SJSA1 (cell line): ENCODE results near the gene EMX2. TPM values are rescaled to one million over a fixed set of nuclear protein-coding genes. Genes with fewer than 3 reads are reported as not detected.
"Not testable (repeated sequence)": the region's sequence is repeated elsewhere in the genome, so short reads cannot be mapped to it uniquely, and the experiment has no call there.

Experiments
- DNase-seq, 2 experiments: peaks; one replicate each; pipeline ENCODE4 v3.0.0-alpha.2; 2015 to 2020; ENCODE audit warnings: low spot score in 2 of 2, low read depth in 1 of 2
- H3K27ac ChIP-seq: fragments of 250-450 bp; sonication (Bioruptor Pico); 2 replicates; pipeline ENCODE4 v1.5.1; 2020; ENCODE audit warnings: mild to moderate bottlenecking, moderate library complexity
- H3K27me3 ChIP-seq: fragments of 250-450 bp; sonication (Bioruptor Pico); replicated peaks from 2 replicates; pipeline ENCODE4 v1.5.1; 2020; ENCODE audit warnings: mild to moderate bottlenecking, moderate library complexity
- H3K36me3 ChIP-seq: fragments of 250-450 bp; sonication (Bioruptor Pico); 2 replicates; pipeline ENCODE4 v1.5.1; 2020; ENCODE audit warnings: mild to moderate bottlenecking
- H3K4me1 ChIP-seq: fragments of 250-450 bp; sonication (Bioruptor Pico); replicated peaks from 2 replicates; pipeline ENCODE4 v1.6.1; 2021; ENCODE audit warnings: mild to moderate bottlenecking
- H3K4me3 ChIP-seq: fragments of 250-450 bp; sonication (Bioruptor Pico); 2 replicates; pipeline ENCODE4 v1.5.1; 2020; ENCODE audit warnings: mild to moderate bottlenecking
- H3K9me3 ChIP-seq: fragments of 250-450 bp; sonication (Bioruptor Pico); replicated peaks from 2 replicates; pipeline ENCODE4 v1.5.1; 2020; ENCODE audit warnings: mild to moderate bottlenecking
- total RNA-seq: library from RNA; depleted of rRNA; stranded (reverse); fragments of >200 nt; shearing (Covaris generic); gene quantifications from 2 replicates; pipeline ENCODE4 v1.2.3, GENCODE V29; 2014; rRNA removed

EMX2 gene
- total RNA-seq: 0.21 TPM in 1 of 2 replicates, not detected in the other

DNA sequence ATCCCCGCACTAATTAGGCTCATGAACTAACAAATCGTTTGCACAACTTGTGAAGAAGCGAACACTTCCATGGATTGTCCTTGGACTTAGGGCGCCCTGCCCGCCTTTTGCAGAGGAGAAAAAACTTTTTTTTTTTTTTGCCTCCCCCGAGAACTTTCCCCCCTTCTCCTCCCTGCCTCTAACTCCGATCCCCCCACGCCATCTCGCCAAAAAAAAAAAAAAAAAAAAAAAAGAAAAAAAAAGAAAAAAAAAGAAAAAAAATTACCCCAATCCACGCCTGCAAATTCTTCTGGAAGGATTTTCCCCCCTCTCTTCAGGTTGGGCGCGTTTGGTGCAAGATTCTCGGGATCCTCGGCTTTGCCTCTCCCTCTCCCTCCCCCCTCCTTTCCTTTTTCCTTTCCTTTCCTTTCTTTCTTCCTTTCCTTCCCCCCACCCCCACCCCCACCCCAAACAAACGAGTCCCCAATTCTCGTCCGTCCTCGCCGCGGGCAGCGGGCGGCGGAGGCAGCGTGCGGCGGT is at the start of gene EMX2:
EMX2 (plus strand) TSS at position 41 of the 519 bp plus-strand sequence. CDS start 522 bp downstream, outside the sequence.
- Histone ChIP-seq H3K36me3 (no peaks in the 10 kb centered on the region), H3K27me3 (peaks cover 66% of the 10 kb centered on the region), H3K9me3 (peaks cover 3% of the 10 kb centered on the region; the same call in 1 of the 2 replicates), H3K4me1 (peaks cover 21% of the 10 kb centered on the region), H3K27ac (no peak within 1 kb of the TSS), H3K4me3 (peak within 1 kb of the TSS; percentile 27)
- DNase-seq: no peak

DNA sequence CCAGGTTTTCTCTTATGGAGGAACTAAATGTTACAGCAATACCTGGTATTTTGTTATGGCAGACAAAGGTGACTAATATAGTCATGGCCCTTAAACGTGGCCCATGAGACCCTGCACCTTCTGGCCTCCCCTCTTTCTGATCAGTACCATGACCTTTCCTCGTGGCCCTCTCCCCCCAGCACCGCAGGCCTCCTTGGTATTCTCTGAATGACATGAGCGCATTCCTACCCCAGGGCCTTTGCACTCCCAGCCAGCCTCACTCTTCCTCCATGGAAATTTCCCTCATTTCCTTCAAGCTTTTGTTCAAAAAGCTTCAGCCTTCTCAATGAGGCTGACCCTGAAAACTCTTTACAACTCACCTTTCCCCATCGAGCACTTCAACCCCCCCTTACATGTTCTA is 46.5 kb upstream of the EMX2 start:
- Histone ChIP-seq H3K27ac (no peak overlapping the region), H3K4me1 (no peaks in the 10 kb centered on the region), H3K27me3 (peaks cover 22% of the 10 kb centered on the region), H3K36me3 (no peaks in the 10 kb centered on the region), H3K9me3 (no peaks in the 10 kb centered on the region), H3K4me3 (no peak overlapping the region)
- DNase-seq: no peak

DNA sequence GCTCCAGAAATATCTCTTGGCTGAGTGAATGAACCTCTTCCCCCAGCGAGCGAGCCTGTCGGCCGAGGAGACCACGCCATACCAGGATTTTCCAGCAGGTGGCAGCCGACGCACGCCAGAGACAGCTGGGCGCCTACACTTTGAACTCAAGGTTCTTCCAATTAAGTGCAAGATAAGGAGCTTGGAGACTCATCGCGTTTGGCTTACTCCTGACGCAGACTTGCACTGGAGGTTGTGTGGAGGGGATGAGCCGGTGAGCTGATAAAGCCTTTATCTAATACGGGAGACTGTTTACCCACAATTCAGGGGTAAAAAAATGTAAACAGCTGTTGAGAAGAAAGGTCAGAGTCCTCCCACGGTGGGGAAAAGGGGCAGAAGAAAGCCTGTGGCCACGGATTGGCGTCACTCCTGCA is 45.9 kb upstream of the EMX2 start:
- Histone ChIP-seq H3K4me3 (no peak overlapping the region), H3K27me3 (peaks cover 18% of the 10 kb centered on the region), H3K9me3 (no peaks in the 10 kb centered on the region), H3K27ac (no peak overlapping the region), H3K4me1 (no peaks in the 10 kb centered on the region), H3K36me3 (no peaks in the 10 kb centered on the region)
- peak; percentile 63 to 67 for DNase-seq

DNA sequence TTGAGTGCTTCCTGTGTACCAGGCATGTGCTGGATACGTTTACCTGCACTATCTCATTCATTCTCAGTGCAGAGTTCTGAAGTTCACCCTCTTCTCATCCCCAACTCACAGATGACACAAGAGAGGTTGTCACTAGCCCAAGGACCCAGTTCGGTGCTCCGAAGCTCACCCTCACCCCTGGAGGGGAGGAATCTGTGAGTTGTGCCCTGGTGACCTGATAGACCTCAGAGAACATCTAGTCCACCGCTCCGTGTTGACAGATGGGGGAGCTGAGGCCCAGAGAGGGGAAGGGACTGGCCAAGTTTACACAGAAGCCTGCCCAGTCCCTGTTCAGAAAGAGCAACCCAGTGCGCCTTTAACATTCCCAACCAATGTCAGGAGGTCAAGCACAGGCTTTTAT is 44.8 kb upstream of the EMX2 start:
- DNase-seq: no peak
- H3K27me3 ChIP-seq: peaks cover 16% of the 10 kb centered on the region
- H3K4me3 ChIP-seq: no peak overlapping the region
- no peaks in the 10 kb centered on the region for H3K4me1 ChIP-seq
- H3K27ac ChIP-seq: no peak overlapping the region
- no peaks in the 10 kb centered on the region for H3K36me3 ChIP-seq
- no peaks in the 10 kb centered on the region for H3K9me3 ChIP-seq

DNA sequence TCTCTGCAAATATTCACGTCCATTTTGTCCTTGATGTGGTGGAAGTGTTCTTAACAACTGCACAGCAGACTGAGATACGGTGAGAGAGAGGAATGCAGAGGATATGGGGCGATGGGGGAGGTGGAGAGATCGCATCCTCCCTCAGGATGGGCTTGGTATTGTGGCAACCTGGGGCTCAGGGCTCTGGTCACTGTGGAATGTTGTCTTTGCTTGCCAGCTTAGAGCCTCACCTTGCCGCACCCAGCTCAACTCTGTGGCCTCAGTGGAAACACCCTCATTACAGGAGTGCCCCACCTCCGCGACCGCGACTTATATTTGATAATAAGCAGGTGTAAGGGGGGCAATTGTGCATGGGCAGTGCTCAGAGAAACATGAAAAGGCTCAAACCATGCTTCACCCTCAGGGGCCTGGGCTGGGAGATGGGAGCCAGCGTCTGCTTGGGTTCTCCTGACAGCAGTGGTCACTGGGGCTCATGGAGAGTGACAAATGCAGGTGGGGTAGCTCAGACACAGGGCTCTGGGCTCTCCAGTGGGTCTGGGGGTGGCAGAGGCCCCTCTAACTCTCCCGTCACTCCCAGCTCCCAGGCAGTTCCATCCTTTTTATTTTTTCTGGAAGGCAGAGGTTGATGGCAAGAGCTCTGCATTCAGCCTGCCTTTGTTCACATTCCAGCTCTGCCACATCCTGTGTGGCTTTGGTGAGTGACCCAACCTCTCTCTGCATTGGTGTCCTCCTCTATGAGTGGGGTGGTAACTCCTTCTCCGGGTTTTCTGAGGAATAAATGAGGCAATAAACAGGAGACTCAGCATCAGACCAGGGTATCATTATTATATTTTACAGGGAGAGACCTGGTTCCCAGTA is 43.1 kb upstream of the EMX2 start:
- no peak overlapping the region for H3K4me3 ChIP-seq

DNA sequence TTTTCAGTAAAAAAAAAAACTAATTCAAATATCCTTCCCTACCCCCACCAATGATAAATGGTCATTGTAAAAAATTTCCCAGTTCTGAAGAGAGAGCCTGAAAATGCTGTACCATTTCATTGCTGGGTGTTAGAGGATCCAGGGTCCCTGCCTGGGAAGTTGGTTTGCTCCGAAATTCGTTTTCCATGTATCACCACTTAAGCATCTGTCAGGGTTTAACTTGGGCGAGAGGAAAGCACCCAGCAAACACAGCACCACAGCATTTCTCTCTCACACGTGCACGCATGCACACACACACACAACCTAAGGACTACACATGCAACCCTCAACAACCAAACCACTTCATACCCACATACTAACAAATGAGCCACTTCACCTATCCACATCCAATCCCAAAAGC is 42.1 kb upstream of the EMX2 start:
- DNase-seq: no peak
- H3K9me3 ChIP-seq: no peaks in the 10 kb centered on the region
- H3K27me3 ChIP-seq: no peaks in the 10 kb centered on the region
- no peak overlapping the region for H3K27ac ChIP-seq
- no peaks in the 10 kb centered on the region for H3K36me3 ChIP-seq
- no peaks in the 10 kb centered on the region for H3K4me1 ChIP-seq
- no peak overlapping the region for H3K4me3 ChIP-seq

More for the DNA sequence above, 43.1 kb upstream of the EMX2 start:
- Histone ChIP-seq H3K36me3 (no peaks in the 10 kb centered on the region), H3K27me3 (peaks cover 7% of the 10 kb centered on the region), H3K27ac (no peak overlapping the region), H3K9me3 (no peaks in the 10 kb centered on the region), H3K4me1 (no peaks in the 10 kb centered on the region)
- DNase-seq: no peak

DNA sequence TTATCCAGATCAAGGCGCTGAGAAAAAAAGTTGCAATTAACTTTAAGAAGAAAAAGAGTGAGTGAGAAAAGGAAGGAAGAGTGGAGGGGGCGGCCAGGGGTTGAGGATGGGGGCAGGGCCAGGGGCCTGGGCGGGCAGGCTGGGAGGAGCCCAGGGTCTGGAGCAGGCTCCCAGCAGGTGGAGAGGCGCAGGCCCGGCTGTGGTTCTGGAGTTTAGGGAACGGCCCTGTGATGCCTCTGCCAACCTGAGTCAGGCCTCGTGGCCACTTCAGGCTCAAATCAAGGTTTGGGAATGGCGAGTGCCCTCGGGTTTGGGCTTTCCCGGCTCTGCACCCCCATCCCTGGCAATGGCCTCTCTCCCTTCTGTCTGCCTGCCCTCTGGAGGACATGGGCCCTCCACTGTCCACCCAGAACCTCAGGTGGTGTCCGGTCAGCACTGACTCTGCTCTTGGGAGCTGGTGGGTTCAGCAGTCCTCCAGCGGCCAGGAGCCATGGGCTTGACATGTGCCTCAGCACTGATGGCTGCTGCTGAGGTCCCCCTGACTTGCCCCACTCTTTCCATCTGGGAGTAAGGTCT is 41.0 kb upstream of the EMX2 start:
- Histone ChIP-seq H3K4me1 (no peaks in the 10 kb centered on the region), H3K27ac (no peak overlapping the region), H3K36me3 (no peaks in the 10 kb centered on the region), H3K9me3 (no peaks in the 10 kb centered on the region), H3K27me3 (no peaks in the 10 kb centered on the region), H3K4me3 (no peak overlapping the region)
- DNase-seq: no peak

DNA sequence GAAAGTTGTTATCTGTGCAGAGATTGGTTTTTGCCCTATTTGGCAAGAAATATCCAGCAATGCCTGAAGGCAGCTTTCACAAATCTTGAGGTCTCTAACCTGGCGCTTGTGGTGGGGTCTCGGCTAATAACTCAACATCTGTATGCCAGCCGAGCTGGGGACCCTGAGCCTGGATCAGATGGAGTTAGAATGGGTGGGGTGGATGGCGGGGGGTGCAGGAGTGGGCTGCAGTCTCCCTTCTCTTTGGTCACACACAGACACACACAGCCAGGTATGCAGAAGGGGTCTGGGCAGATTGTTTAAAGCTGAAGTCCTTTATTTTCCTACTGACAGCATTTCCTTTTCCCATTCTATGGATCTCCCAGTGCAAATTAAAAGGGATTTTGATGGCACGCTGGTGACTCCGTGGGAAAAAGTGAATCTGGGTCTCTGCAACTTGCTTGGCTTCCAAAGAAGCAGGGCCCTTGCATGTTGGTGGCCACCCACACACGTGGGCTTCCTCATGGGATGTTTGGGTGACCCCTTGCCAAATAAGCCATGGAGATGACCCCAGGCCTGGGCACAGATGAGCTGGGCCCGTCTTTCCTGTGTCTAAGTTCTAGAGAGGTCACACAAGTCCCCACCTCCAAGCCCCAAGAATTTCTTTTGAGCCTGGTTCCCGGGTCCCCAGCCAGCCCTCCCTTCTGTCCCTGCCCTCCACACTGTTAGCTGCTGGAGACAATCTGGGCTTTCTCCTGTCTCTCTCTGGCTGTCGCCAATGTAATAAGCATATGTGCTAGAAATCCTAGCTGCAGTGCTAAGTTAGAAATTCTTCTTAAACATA is 39.9 kb upstream of the EMX2 start:
- Histone ChIP-seq H3K27me3 (no peaks in the 10 kb centered on the region; the same call in 1 of the 2 replicates), H3K9me3 (no peaks in the 10 kb centered on the region), H3K4me3 (no peak overlapping the region), H3K4me1 (no peaks in the 10 kb centered on the region), H3K27ac (no peak overlapping the region), H3K36me3 (no peaks in the 10 kb centered on the region)
- no peak for DNase-seq

DNA sequence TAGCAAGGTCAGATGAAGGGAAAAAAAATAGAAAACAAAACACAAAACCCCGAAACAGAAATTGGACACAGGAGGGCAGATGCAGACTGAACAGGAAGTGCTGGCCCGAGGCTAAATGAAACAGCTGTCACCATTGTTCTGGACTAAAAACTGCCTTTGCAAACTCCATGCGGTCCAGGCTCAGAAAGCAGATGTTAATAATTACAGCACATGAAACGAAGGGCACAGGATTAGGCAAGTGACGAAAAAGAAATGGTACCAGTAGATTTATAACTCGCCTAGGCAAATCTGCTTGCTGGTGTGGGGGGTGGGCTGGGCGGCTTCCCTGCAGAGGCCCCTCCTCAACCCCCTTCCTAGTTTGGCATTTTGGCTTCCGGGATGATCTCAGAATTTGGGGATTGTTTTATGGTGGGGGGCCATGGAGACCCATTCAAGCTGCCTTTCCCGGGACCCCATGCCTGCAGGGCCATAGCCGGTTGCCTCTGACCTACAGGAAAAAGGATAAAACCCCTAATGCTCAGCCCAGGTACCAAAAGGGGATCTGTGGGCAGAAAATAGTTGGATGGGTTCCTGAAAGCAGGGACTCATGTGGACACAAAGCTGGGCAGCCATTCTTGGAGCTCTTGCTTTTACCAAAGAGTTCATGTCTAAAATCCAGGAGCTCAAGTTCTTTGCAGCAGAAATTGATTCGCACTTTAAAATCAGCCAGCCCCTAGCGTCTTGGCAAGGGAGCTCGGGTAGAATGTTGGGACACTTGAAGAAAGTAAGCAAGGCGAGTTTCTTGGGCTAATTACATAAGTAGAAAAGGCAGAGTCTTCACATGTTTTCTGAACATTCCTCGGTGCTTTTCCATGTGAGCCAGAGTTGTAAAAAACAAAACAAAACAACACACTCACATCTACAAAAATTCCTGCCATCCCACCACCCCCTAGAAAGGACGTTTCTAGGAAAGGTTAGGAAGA is 39.0 kb upstream of the EMX2 start:
- H3K27ac ChIP-seq: no peak overlapping the region
- DNase-seq: no peak
- H3K4me3 ChIP-seq: no peak overlapping the region
- H3K27me3 ChIP-seq: no peaks in the 10 kb centered on the region; the same call in 1 of the 2 replicates
- H3K9me3 ChIP-seq: no peaks in the 10 kb centered on the region
- H3K36me3 ChIP-seq: no peaks in the 10 kb centered on the region
- no peaks in the 10 kb centered on the region for H3K4me1 ChIP-seq

DNA sequence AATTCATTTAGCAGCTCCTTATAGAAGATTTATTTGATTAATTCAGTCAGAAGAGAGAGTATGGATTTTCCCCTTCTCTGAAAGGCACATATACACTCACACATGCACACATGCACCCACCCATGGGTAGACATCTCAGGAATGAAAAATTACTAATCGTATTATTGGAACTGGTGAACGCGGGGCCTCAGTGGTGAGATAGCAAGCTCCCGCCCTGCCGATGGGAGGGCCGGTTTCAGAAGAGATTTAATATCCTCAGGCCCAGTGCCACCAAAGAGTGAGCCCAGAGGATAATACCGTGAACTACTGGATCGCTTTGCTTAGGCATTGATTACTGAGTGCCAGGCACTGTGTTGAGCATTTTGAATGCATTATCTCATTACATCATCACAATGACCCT is 38.0 kb upstream of the EMX2 start:
- DNase-seq: no peak
- no peaks in the 10 kb centered on the region for H3K36me3 ChIP-seq
- no peaks in the 10 kb centered on the region for H3K4me1 ChIP-seq
- H3K27me3 ChIP-seq: no peaks in the 10 kb centered on the region; the same call in 1 of the 2 replicates
- H3K4me3 ChIP-seq: no peak overlapping the region
- no peak overlapping the region for H3K27ac ChIP-seq
- H3K9me3 ChIP-seq: no peaks in the 10 kb centered on the region

DNA sequence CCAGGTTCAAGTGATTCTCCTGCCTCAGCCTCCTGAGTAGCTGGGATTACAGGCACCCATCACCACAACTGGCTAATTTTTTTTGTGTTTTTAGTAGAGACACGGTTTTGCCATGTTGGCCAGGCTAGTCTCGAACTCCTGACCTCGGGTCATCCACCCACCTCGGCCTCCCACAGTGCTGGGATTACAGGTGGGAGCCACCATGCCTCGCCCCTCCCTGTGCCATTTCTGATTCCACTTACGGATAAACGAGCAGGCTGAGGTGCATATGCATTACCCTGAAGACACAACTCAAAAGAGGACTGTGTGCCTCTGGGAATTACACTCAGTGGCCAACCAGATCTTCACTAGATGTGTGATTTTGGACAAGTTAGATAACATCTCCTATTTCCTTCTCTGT is 35.5 kb upstream of the EMX2 start:
- not testable (repeated sequence) for H3K27ac ChIP-seq, H3K9me3 ChIP-seq, H3K4me1 ChIP-seq, H3K4me3 ChIP-seq, H3K36me3 ChIP-seq, H3K27me3 ChIP-seq, DNase-seq

DNA sequence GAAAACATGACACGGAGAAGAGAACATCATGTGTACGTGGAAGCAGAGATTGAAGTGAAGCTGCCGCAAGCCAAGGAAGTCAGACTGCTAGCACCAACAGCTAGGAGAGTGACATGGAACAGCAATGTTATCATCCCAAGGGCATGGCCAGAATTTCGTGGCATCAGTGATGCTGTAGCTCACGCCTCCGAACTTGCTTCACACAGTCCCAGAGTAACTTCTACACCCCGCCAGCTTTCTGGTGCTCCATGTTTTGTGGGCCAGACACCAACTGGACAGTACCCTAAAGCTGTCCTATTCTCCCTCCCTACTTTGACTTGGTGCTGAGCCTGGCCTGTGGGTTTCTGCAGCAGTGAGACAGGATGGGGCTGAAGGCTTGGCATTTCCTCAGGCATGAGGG is 33.0 kb upstream of the EMX2 start:
- H3K9me3 ChIP-seq: no peaks in the 10 kb centered on the region
- H3K4me1 ChIP-seq: no peaks in the 10 kb centered on the region
- DNase-seq: no peak
- H3K27ac ChIP-seq: no peak overlapping the region
- H3K4me3 ChIP-seq: no peak overlapping the region
- H3K36me3 ChIP-seq: no peaks in the 10 kb centered on the region
- peaks cover under 1% of the 10 kb centered on the region; the same call in 1 of the 2 replicates for H3K27me3 ChIP-seq
